GM21423 (cell line): ENCODE measurements around the gene GPA33.

ENCODE experiments used
- ATAC-seq: cut with Tn5 transposase; IDR thresholded peaks from one replicate; pipeline ENCODE4 v1.9.1; 2021; ENCODE audit warnings: mild to moderate bottlenecking, moderate library complexity; ENCODE audit not compliant: unreplicated experiment

Gene GPA33, protein sequence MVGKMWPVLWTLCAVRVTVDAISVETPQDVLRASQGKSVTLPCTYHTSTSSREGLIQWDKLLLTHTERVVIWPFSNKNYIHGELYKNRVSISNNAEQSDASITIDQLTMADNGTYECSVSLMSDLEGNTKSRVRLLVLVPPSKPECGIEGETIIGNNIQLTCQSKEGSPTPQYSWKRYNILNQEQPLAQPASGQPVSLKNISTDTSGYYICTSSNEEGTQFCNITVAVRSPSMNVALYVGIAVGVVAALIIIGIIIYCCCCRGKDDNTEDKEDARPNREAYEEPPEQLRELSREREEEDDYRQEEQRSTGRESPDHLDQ

DNA sequence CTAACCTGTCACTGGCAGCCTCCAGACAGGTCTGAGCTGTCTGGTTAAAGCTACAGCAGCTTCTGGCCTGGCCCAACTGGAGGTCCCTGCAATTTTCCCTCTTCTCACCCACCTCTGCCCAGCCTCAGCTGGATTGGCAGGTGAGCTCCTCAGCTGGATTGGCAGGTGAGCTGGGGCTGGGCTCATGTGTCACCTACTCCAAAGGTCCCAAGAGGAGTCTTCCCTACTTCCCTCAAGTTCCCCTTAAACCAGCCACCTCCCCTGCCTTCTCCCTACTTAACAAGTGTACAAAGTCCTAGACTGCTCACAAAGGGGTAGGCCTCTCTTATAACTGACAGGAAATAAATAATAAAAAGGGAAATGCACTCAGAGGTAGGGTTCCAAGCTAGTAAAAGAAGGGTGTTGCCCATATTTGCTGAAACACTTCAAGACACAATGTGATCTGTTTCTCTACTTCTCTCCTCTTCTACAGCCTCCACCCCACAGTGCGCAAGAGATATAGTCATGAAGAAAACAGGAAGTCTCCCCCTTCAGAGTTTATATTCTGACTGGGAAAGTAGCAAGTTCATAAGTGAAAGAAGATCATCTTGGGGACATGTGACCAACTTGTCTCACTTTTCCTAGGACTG lies at the start of gene GPA33:
TSS of gene GPA33 (minus strand) at position 64 of the 629 bp plus-strand sequence. CDS start 90 bp downstream, outside the sequence.
- ATAC-seq, result no peak

DNA sequence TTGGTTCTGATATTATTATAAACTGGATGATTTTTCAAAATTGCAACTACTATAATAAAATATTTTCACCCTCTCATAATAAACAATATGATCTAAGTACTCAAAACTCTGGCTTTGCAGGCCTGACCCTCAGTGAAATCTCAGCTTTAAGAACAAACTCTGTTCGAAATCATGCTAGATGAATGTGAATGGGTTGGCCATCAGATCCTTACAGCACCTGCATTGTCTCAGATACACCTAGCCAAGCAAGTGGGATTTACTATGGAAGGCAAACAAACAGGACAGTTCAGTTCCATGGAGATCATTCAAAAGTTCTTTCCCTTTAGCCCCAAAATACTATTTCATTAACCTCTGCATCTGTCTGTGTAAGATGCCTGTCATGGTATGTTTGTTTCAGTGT lies 48.5 kb upstream of the GPA33 start:
- ATAC-seq, result no peak

- no peak for ATAC-seq
These were observed 47.8 kb upstream of the GPA33 start for GRCh38 chr1:167137793-167138510.

GRCh38 chr1:167137332-167137781 lies 47.2 kb upstream of the GPA33 start:
- no peak for ATAC-seq

- no peak for ATAC-seq
These were observed 46.6 kb upstream of the GPA33 start for GRCh38 chr1:167136806-167137205.

- ATAC-seq, result no peak
These were observed 46.0 kb upstream of the GPA33 start for GRCh38 chr1:167136191-167136614.

DNA sequence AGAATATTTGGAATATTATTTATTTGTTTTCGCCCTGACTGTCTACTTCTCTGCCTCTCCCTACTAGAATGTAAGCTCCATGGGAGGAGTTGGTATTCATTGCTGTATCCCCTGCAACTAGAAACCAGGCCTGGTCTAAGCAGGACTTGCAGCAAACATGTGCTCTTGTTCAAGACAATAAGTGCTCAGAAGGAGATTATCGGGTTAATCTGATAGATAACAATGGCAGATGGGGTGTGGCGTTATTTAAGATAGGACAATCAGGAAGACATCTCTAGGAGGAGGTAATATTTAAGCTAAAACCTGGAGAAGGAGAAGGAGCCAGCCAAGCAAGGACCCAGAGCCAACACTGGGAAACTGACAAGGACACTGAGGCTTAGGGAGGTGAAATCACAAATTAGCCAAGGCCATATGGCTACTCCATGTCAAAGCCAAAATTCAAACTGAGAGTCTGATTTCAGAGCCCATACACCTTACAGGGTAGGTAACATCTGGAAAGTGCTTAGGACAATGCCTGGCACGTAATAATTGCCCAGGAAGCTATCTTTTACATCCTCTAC lies 45.2 kb upstream of the GPA33 start:
- no peak for ATAC-seq

- no peak for ATAC-seq
These were observed 42.3 kb upstream of the GPA33 start for GRCh38 chr1:167132301-167133010.

DNA sequence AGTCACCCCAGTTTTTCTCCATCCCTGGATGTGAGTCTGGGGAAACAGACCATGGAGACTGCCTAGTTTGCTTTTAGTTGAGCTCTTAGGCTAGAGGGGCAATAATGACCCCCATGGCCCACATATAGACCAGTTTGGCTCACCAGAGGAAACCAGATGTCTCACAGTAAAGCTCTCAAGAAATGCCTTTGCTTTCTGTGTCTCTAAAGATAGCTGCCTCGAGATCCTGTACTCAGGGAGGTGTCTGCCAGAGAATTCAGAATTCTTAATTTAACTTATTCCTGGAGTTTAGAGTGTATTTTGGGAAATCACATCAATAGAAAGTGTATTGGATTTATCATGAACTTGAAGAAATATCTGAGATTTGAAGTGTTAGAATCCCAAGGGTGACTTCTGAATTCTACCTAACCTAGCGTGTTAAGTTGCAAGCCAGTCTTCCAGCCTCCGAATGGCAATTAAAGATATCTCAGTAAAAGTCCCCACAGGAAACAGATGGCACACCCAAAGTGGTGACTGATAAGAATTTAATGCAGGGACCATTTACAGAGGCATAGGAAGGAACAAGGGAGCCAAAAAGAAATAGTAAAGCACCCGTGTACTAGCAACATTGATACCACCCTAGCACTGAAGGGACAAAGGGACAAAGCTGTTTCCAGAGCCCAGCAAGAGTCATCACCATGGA lies 40.8 kb upstream of the GPA33 start:
- no peak for ATAC-seq

GRCh38 chr1:167128261-167129227 lies 38.4 kb upstream of the GPA33 start:
- no peak for ATAC-seq

DNA sequence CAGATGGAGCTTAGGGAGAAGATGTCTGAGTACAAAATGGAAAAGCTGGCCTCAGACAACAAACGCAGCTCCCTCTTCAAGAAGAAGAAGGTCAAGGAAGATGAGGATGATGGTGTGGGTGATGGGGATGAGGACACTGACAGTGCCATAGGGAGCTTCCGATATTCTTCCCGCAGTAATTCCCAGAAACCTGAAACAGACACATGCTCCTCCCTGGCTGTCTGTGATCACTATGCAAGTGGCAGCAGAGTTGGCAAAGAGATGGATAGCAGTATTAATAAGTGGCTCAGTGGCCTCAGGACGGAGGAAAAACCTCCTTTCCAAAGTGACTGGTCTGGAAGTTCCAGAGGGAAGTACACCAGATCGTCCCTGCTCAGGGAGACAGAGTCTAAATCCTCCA lies 37.5 kb upstream of the GPA33 start:
- no peak for ATAC-seq

DNA sequence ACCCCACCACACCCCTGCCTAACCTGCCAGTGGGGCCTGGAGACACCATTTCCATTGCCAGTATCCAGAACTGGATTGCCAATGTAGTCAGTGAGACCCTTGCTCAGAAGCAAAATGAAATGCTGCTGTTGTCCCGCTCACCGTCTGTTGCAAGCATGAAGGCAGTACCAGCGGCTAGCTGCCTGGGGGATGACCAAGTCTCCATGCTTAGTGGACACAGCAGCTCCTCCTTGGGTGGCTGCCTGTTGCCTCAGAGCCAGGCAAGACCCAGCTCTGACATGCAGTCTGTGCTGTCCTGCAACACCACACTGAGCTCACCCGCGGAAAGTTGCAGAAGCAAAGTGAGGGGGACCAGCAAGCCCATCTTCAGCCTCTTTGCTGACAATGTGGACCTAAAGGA lies 37.1 kb upstream of the GPA33 start:
- ATAC-seq, result no peak

DNA sequence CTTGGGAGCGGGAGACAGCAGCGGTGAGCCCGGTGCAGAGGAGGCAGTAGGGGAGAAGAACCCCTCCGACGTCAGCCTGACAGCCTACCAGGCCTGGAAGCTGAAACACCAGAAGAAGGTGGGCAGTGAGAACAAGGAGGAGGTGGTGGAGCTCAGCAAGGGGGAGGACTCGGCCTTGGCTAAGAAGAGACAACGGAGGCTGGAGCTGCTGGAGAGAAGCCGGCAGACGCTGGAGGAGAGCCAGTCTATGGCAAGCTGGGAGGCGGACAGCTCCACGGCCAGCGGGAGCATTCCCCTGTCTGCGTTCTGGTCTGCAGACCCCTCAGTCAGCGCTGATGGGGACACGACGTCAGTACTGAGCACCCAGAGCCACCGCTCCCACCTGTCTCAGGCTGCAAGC lies 36.6 kb upstream of the GPA33 start:
- no peak for ATAC-seq

DNA sequence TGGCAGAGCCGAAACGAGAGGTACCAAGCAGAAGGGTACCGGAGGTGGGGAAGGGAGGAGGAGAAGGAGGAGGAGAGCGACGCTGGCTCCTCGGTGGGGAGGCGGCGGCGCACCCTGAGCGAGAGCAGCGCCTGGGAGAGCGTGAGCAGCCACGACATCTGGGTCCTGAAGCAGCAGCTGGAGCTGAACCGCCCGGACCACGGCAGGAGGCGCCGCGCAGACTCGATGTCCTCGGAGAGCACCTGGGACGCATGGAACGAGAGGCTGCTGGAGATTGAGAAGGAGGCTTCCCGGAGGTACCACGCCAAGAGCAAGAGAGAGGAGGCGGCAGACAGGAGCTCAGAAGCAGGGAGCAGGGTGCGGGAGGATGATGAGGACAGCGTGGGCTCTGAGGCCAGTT lies 36.1 kb upstream of the GPA33 start:
- no peak for ATAC-seq

GRCh38 chr1:167122568-167122967 lies 32.4 kb upstream of the GPA33 start:
- no peak for ATAC-seq

DNA sequence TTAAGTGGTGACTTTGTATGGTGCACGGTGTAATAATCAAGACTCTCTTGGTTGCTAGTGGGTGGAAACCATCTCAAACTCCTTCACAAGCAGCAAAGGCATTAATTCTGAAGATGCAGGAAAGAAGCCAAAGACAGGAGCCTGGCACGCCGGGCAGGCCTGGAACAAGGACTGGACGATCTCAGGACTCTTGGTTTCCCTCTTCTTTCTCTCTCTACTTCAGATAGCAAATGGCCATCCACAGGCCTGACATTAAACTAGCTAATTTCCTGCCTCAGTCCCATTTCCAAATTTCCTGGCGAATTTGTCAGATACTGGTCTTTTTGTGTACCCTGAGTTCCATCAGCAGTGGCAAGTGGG lies 31.9 kb upstream of the GPA33 start:
- ATAC-seq, result no peak

GRCh38 chr1:167121375-167122120 lies 31.4 kb upstream of the GPA33 start:
- ATAC-seq, result no peak

DNA sequence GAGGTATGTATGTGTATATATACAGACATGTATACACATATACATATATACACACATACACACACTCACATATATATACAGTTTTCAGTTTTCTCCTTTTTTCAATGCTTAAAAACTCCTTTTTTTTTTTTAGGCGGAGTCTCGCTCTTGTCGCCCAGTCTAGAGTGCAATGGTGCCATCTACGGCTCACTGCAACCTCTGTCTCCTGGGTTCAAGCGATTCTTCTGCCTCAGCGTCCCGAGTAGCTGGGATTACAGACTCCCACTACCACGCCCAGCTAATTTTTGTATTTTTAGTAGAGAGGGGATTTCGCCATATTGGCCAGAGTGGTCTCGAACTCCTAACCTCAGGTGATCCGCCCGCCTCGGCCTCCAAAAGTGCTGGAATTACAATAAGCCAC lies 30.7 kb upstream of the GPA33 start:
- ATAC-seq, result no peak

DNA sequence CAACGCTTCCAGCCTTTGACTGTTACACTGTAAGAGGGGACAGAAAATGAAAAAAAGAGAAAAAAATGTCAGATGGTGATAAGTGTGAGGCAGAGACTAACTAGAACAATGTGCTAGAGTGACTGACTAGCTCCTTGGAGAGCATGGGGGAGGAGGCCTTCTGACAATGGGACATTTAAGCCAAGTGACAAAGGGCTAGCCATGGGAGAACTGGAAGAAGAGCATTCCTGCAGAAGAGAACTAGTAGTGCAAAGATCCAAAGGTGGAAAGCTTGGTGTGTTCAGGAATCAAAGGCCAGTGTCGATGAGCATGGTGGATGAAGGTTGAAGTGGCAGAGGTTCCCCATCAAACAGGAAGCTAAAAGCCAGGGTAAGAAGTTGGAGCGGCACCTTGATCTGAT lies 29.5 kb upstream of the GPA33 start:
- ATAC-seq, result no peak
